ENCODE results near the gene ISG15.

The ISG15 gene

DNA sequence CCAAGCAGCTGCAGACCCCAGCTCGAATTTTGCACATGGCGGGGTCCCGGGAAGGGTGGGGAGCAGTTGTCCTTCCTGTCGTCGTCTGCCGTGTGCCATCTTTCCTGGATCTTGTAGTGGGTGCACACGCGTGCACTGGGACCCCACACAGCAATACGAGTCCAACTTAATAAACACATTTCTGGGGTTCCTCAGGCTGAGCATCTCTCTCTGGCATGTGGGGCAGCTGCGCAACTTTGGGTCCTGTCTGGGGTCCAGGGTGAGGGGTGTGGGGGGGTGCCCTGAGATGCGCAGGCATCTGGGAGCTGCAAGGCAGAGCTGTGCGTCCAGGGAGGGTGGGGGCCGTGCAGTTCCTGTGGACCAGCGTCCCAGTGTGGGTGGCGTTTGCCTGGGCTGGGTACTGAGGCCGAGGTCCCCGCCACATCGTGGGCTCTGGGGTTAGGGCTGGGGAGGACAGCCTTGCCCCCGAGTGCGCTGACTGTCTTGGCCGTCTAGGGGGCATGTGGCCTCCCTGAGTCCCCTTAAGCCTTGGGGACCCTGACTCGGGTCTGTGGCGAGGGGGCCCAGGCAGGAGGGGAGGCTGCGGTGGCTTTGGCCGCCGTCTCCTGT lies 47.7 kb upstream of the ISG15 start:
- WGBS (ENCODE audit: extremely low coverage, insufficient coverage, insufficient read length) = no CpG with 5 or more reads among the region's 26 CpGs
- H2BK12ac ChIP-seq (ENCODE audit: low read length) = no peak overlapping the region

DNA sequence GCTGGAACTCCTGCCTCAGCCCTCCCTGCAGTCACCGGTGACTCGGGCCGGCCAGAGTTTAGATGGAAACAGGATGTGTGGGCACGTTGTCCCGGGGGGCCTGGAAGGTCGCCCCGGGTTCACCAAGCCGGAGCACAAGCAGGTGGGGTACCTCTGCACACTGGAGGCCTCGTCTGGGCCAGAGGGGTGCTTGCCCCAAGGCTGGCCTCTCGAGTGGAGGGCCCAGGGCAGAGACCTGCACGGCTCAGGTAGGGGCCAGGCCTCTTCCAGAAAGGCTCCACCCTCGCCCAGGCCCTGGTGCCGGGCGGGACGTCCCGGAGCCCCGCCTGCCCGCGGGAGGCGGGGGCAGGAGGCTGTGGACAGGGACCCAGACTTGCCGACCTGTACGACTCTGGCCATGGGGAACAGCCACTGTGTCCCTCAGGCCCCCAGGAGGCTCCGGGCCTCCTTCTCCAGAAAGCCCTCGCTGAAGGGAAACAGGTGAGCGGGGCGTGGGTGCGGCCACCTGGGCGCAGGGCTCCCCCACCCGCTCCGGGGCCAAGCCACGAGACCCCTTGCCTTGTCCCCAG lies 47.1 kb upstream of the ISG15 start, which contains the start of gene PLEKHN1:
TSS of gene PLEKHN1 (plus strand) at position 348 of the 569 bp plus-strand sequence. CDS start at position 398, 50 bp downstream.
- Histone ChIP-seq H3K79me1 (ENCODE audit: low read length) (peaks cover 4% of the 10 kb centered on the region), H4K12ac (ENCODE audit: low read depth, low read length) (peak within 1 kb of the TSS; percentile 57), H3K36me3 (ENCODE audit: control insufficient read depth in 1 of 2, insufficient read depth in 2 of 2, low read length in 2 of 2) (peaks cover 26 to 35% of the 10 kb centered on the region in 2 experiments), H3K4me1 (ENCODE audit: control insufficient read depth in 1 of 2, insufficient read depth in 2 of 2, low read length in 2 of 2) (peaks cover 21 to 23% of the 10 kb centered on the region in 2 experiments), H3K23ac (ENCODE audit: low read length) (no peak within 1 kb of the TSS), H2BK120ac (ENCODE audit: insufficient read depth, low read length, poor library complexity) (peak within 1 kb of the TSS; percentile 65), H2BK5ac (ENCODE audit: low read depth, low read length, poor library complexity) (peak within 1 kb of the TSS; percentile 28), H3K27ac (ENCODE audit: low read depth, low read length) (no peak within 1 kb of the TSS), H3K4ac (ENCODE audit: low read depth, low read length) (no peak within 1 kb of the TSS), H3K27me3 (ENCODE audit: insufficient read depth, low read length) (peaks cover 3% of the 10 kb centered on the region), H3K9me3 (ENCODE audit: insufficient read depth, low read depth, low read length) (peaks cover 5% of the 10 kb centered on the region), H4K91ac (ENCODE audit: low read depth, low read length) (peak within 1 kb of the TSS; percentile 80), H2AFZ (ENCODE audit: insufficient read depth, low read length, poor library complexity) (peak within 1 kb of the TSS; percentile 32), H3K79me2 (ENCODE audit: control insufficient read depth, insufficient read depth, low read length, poor library complexity) (no peaks in the 10 kb centered on the region), H3K9ac (ENCODE audit: low read length) (peak within 1 kb of the TSS; percentile 1), H3K4me2 (ENCODE audit: low read length) (peak within 1 kb of the TSS; percentile 79), H3K18ac (ENCODE audit: low read length) (peak within 1 kb of the TSS; percentile 10), H3K4me3 (ENCODE audit: low read depth, low read length) (peak within 1 kb of the TSS; percentile 64), H2BK12ac (ENCODE audit: low read length) (peak within 1 kb of the TSS; percentile 10), H2AK5ac (ENCODE audit: low read length) (peak within 1 kb of the TSS; percentile 22), H3K14ac (ENCODE audit: low read length) (peak within 1 kb of the TSS; percentile 85), H4K8ac (ENCODE audit: low read depth, low read length) (peak within 1 kb of the TSS; percentile 79)
- WGBS (ENCODE audit: extremely low coverage, insufficient coverage, insufficient read length) = no CpG with 5 or more reads among the region's 31 CpGs
- peak; percentile 64 to 74 for DNase-seq

More for the DNA sequence above, 47.7 kb upstream of the ISG15 start:
- Histone ChIP-seq H3K79me1 (ENCODE audit: low read length) (peaks cover 6% of the 10 kb centered on the region), H3K4me2 (ENCODE audit: low read length) (no peak overlapping the region), H3K4me3 (ENCODE audit: low read depth, low read length) (no peak overlapping the region), H2AK5ac (ENCODE audit: low read length) (no peak overlapping the region), H3K27ac (ENCODE audit: low read depth, low read length) (no peak overlapping the region), H4K91ac (ENCODE audit: low read depth, low read length) (no peak overlapping the region), H3K14ac (ENCODE audit: low read length) (no peak overlapping the region), H3K23ac (ENCODE audit: low read length) (no peak overlapping the region), H3K4me1 (ENCODE audit: control insufficient read depth in 1 of 2, insufficient read depth in 2 of 2, low read length in 2 of 2) (peaks cover 19 to 26% of the 10 kb centered on the region in 2 experiments), H2BK5ac (ENCODE audit: low read depth, low read length, poor library complexity) (no peak overlapping the region), H4K12ac (ENCODE audit: low read depth, low read length) (no peak overlapping the region), H3K9ac (ENCODE audit: low read length) (no peak overlapping the region), H3K27me3 (ENCODE audit: insufficient read depth, low read length) (peaks cover 6% of the 10 kb centered on the region), H4K8ac (ENCODE audit: low read depth, low read length) (no peak overlapping the region), H2AFZ (ENCODE audit: insufficient read depth, low read length, poor library complexity) (no peak overlapping the region), H3K79me2 (ENCODE audit: control insufficient read depth, insufficient read depth, low read length, poor library complexity) (no peaks in the 10 kb centered on the region), H3K18ac (ENCODE audit: low read length) (no peak overlapping the region), H2BK120ac (ENCODE audit: insufficient read depth, low read length, poor library complexity) (no peak overlapping the region), H3K4ac (ENCODE audit: low read depth, low read length) (no peak overlapping the region), H3K36me3 (ENCODE audit: control insufficient read depth in 1 of 2, insufficient read depth in 2 of 2, low read length in 2 of 2) (peaks cover 26 to 35% of the 10 kb centered on the region in 2 experiments), H3K9me3 (ENCODE audit: insufficient read depth, low read depth, low read length) (peaks cover 5% of the 10 kb centered on the region)
- DNase-seq = no peak

DNA sequence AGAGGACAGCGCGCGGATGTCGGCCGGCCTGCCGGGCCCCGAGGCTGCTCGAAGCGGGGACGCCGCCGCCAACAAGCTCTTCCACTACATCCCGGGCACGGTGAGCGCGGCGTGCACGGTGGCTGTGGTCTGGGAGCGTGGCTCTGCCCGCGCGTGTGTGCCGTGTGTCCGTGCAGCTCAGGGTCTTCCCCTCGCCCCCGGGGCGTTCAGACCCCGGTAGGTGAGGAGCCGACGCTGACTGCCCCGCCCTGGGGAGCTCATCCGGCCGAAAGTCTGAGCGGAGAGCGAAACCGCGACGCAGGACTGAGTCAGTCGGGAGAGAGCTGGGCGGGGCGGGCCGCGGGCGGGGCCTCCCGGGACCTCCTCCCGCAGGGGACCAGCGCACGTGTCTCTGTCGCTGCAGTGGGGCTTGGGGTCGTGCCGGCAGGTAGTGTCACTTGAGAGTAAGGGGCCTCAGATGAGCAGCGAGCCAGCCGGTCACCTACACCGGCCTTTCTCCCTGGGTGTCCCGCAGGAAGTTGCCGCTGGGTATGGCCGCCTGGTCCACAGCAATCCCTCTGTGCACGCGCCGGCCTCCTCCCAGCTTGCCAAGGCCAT lies 46.5 kb upstream of the ISG15 start:
- Histone ChIP-seq H3K18ac (ENCODE audit: low read length) (peak overlapping the region; percentile 10), H3K79me2 (ENCODE audit: control insufficient read depth, insufficient read depth, low read length, poor library complexity) (no peaks in the 10 kb centered on the region), H3K4ac (ENCODE audit: low read depth, low read length) (no peak overlapping the region), H2BK5ac (ENCODE audit: low read depth, low read length, poor library complexity) (peak overlapping the region; percentile 28), H4K8ac (ENCODE audit: low read depth, low read length) (peak overlapping the region; percentile 79), H3K4me1 (ENCODE audit: control insufficient read depth in 1 of 2, insufficient read depth in 2 of 2, low read length in 2 of 2) (peaks cover 18 to 23% of the 10 kb centered on the region in 2 experiments), H3K27me3 (ENCODE audit: insufficient read depth, low read length) (peaks cover 3% of the 10 kb centered on the region), H3K23ac (ENCODE audit: low read length) (no peak overlapping the region), H3K9ac (ENCODE audit: low read length) (peak overlapping the region; percentile 1), H3K9me3 (ENCODE audit: insufficient read depth, low read depth, low read length) (peaks cover 1% of the 10 kb centered on the region), H3K4me3 (ENCODE audit: low read depth, low read length) (peak overlapping the region; percentile 64), H3K27ac (ENCODE audit: low read depth, low read length) (no peak overlapping the region), H3K79me1 (ENCODE audit: low read length) (peaks cover 4% of the 10 kb centered on the region), H2AK5ac (ENCODE audit: low read length) (peak overlapping the region; percentile 22), H3K4me2 (ENCODE audit: low read length) (peak overlapping the region; percentile 79), H2BK120ac (ENCODE audit: insufficient read depth, low read length, poor library complexity) (peak overlapping the region; percentile 65), H2BK12ac (ENCODE audit: low read length) (no peak overlapping the region), H3K36me3 (ENCODE audit: control insufficient read depth in 1 of 2, insufficient read depth in 2 of 2, low read length in 2 of 2) (peaks cover 23 to 31% of the 10 kb centered on the region in 2 experiments), H3K14ac (ENCODE audit: low read length) (peak overlapping the region; percentile 85), H2AFZ (ENCODE audit: insufficient read depth, low read length, poor library complexity) (peak overlapping the region; percentile 32), H4K91ac (ENCODE audit: low read depth, low read length) (peak overlapping the region; percentile 80), H4K12ac (ENCODE audit: low read depth, low read length) (peak overlapping the region; percentile 57)
- no CpG with 5 or more reads among the region's 60 CpGs for WGBS (ENCODE audit: extremely low coverage, insufficient coverage, insufficient read length)
- DNase-seq = peak; percentile 65 to 75

DNA sequence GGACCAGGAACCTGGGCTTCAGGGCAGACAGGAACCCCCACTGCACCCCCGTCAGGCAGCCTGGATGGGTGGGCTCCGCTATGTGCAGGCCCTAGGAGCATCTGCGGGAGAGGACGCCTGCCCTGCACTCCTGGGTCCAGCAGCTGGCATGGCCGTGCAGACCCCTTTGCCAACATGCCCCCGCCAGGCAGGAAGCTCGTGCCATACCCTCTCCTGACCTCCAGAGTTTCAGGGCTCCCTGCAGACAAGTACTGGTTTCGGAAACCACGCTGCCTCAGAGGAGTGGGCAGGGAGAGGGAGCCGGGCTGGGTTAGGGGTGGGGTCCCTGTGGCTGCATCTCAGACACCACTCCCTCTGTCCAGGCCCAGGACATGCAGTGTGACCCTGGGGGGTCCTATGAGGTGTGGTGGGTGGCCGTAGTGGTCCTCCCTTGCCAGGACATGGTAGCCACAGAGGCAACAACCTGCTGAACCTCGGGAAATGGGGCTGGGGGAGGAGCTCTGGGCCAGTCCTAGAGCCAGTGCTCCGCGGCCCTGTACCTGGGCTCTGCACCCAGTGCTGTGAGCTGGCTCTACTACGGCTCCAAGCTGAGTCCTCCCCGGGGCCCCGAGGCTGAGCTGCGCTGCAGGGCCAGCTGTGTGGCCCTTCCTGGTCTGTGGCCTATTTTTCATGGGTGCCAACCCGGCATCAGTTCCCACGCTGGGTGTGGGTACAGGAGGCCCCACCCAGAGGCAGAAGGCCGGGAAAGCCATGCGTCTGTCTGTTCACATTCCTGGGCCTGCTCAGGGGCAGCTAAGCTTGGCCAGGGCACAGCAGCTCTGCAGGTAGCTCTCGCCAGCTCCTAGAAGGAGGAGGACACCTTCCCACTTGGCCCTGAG lies 45.6 kb upstream of the ISG15 start:
- Histone ChIP-seq H3K23ac (ENCODE audit: low read length) (no peak overlapping the region), H3K4me1 (ENCODE audit: control insufficient read depth in 1 of 2, insufficient read depth in 2 of 2, low read length in 2 of 2) (peaks cover 18 to 23% of the 10 kb centered on the region in 2 experiments), H2BK12ac (ENCODE audit: low read length) (no peak overlapping the region), H3K4me3 (ENCODE audit: low read depth, low read length) (no peak overlapping the region), H3K18ac (ENCODE audit: low read length) (no peak overlapping the region), H4K8ac (ENCODE audit: low read depth, low read length) (no peak overlapping the region), H2AK5ac (ENCODE audit: low read length) (no peak overlapping the region), H4K12ac (ENCODE audit: low read depth, low read length) (no peak overlapping the region), H2BK120ac (ENCODE audit: insufficient read depth, low read length, poor library complexity) (no peak overlapping the region), H3K9ac (ENCODE audit: low read length) (no peak overlapping the region), H3K4me2 (ENCODE audit: low read length) (no peak overlapping the region), H4K91ac (ENCODE audit: low read depth, low read length) (no peak overlapping the region), H3K36me3 (ENCODE audit: control insufficient read depth in 1 of 2, insufficient read depth in 2 of 2, low read length in 2 of 2) (peaks cover 15 to 23% of the 10 kb centered on the region in 2 experiments), H3K27me3 (ENCODE audit: insufficient read depth, low read length) (peaks cover 3% of the 10 kb centered on the region), H3K79me1 (ENCODE audit: low read length) (peaks cover 4% of the 10 kb centered on the region), H3K14ac (ENCODE audit: low read length) (no peak overlapping the region), H3K4ac (ENCODE audit: low read depth, low read length) (no peak overlapping the region), H3K9me3 (ENCODE audit: insufficient read depth, low read depth, low read length) (peaks cover 1% of the 10 kb centered on the region), H2AFZ (ENCODE audit: insufficient read depth, low read length, poor library complexity) (no peak overlapping the region), H3K27ac (ENCODE audit: low read depth, low read length) (no peak overlapping the region), H2BK5ac (ENCODE audit: low read depth, low read length, poor library complexity) (no peak overlapping the region), H3K79me2 (ENCODE audit: control insufficient read depth, insufficient read depth, low read length, poor library complexity) (no peaks in the 10 kb centered on the region)
- no CpG with 5 or more reads among the region's 23 CpGs for WGBS (ENCODE audit: extremely low coverage, insufficient coverage, insufficient read length)
- no peak for DNase-seq
